Measurements from ENCODE around the gene SLC16A11.
"Not testable (repeated sequence)": the region's sequence is repeated elsewhere in the genome, so short reads cannot be mapped to it uniquely, and the experiment has no call there.

Gene SLC16A11

GRCh38 chr17:7005716-7006115, 38.2 kb downstream of the SLC16A11 start:
- no peak for DNase-seq (ENCODE audit: low read depth)

DNA sequence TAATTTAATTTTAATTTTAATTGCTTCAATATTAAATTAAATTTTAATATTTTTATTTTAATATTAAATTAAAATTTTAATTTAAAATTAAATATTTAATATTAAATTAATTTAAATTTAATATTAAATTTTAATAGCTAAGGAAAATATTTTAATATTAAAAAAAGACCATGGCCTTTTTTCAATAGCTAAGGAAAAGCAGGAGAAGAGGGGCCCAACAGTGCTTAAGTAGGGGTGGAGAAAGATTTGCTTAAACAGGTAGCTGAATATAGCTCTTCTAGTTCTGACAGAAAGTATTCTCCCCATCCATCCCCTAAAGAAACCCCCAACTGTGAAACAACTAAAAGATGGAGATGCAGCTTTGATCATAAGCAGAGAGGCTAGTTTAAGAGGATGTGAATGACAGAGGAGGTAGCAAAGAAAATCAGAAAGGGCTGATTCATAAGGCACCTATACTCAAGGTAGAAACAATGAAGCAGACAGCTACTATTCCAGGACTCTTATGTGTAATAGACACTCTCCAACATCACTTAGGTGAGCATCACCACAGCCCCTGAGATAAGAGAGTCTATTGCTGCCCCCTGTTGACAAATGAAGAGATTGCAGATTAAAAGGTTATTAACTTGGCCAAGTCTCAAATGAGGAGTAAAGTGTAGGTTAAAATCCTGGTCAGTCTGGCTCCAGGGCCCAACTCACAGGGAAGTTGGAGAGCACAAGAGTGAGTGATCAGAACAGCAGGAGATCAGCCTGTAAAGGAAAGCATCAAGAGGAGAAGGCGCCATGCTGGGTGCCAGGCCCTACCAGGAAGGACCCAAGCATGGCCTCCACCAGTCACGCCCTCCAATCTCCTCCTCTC, 39.3 kb downstream of the SLC16A11 start:
- DNase-seq (ENCODE audit: low read depth): peak; percentile 43

- no peak for DNase-seq (ENCODE audit: low read depth)
Observed at GRCh38 chr17:7003745-7004144, 40.1 kb downstream of the SLC16A11 start.

- no peak for DNase-seq (ENCODE audit: low read depth)
Observed at GRCh38 chr17:7002288-7003047, 41.4 kb downstream of the SLC16A11 start.

DNA sequence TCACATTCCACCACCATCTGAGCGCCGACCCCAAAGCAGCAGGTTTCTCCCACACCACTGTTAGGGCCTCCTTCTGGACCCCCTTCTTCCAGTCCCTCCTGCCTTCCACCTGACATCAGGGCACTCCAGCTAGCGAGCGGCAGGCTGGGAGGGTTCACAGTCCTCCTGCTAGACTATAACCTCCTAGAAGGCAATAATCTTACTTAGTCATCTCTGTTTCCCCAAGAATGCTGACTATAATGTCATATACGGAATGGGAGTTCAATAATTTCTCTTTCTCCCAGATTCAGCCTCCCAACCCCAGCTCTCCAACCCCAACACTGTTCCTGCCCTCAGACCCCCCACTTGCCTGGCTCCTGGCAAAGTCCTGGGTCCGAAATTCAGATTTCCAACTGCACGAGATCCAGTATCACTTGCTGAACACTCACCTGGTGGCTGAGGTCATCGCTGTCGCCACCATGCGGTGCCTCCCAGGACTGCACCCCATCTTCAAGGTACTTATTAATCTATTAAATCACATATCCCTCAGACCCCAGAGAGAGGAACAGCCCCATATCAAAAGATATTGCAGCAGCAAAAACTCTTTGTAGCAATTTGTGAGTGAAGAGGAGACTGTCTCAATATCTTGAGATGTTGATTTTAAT, 42.5 kb downstream of the SLC16A11 start:
- peak; percentile 16 for DNase-seq (ENCODE audit: low read depth)

DNA sequence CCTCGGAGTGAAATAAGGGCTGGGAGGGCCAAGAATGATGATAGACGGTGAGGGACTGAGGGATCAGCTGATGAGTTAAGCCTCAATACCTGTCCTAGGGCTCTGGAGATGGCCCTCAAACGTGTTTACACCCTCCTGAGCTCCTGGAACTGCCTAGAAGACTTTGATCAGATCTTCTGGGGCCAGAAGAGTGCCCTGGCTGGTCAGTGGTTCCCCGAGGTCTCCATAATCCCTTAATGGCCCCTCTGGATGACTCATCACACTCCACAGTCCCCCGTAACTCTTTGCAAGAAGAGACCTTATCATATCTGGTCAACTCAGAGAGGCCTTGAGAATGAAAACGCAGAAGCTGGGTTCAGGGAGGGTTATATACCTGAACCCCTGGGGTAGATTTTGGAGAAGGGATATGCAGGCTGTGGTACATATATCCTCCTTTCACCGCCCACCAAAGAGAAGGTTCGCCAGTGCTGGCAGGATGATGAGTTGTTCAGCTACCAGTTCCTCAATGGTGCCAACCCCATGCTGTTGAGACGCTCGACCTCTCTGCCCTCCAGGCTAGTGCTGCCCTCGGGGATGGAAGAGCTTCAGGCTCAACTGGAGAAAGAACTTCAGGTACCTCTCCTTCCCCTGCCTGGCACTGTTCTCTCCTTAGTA, 44.9 kb downstream of the SLC16A11 start:
- no peak for DNase-seq (ENCODE audit: low read depth)

GRCh38 chr17:6997171-6997570, 46.7 kb downstream of the SLC16A11 start:
- no peak for DNase-seq (ENCODE audit: low read depth)

- no peak for DNase-seq (ENCODE audit: low read depth)
Observed at GRCh38 chr17:6996256-6997011, 47.5 kb downstream of the SLC16A11 start.

DNA sequence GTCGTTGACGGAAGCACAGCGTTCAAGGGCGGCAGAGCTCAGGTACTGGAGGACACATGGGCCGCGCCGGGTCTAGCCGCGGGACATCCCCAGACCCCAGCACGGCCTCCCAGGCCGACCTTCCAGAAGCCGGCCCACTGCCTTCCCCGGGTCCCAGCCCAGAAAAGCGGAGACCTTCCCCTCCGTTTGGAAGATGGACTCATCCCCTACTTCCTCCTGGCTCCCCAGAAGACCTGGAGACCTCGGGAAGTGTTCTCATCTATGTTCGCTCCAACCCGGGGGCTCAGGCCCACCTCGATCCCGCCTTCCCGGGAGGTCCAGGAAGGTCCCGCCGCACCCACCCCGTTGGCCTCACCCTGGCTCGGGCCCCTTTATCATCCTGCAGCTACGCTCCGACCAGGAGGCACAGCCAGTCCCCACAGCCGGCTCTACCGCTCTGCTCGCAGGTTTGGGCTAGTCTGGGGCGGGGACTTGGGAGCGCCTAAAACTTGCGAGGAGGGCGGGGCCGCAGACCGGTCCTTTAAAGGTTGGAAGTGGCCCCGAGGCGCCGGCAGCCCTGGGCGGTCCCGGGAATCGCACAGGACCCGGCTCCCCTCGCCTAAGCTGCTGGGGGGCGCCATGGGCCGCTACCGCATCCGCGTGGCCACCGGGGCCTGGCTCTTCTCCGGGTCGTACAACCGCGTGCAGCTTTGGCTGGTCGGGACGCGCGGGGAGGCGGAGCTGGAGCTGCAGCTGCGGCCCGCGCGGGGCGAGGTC, 48.2 kb downstream of the SLC16A11 start, which contains the start of gene ALOX12:
ALOX12 (plus strand) TSS at position 550 of the 756 bp plus-strand sequence; CDS start at position 619, 69 bp downstream.
- no peak for DNase-seq (ENCODE audit: low read depth)

DNA sequence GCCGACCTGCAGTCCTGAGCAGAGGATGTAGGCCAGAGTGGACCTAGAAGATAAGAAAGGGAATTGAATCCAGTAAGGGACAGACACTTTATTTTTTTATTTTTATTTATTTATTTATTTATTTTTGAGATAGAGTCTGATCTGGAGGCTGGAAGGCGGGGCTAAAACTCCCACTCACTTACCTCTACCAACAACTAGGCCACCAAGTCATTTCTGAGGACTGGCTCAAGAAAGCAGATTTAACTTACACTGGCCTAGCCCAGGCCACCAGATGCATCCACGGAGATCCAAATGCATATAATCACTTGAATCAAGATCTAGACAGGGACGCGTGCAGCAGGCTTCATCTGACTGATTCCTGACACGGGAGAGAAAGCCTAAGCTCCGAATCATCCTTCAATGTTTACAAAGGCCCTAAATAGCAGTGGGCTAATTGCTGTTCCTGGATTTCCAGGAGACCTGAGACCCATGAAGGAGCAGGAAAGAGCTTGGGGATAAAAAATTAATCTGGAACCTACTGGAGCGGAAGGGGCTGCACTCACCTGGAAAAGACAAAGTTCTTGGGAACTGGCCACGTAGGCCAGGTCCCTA, 49.1 kb downstream of the SLC16A11 start:
- no peak for DNase-seq (ENCODE audit: low read depth)

GRCh38 chr17:6994118-6994598, 49.7 kb downstream of the SLC16A11 start:
- no peak for DNase-seq (ENCODE audit: low read depth)

GRCh38 chr17:6993613-6994056, 50.3 kb downstream of the SLC16A11 start:
- not testable (repeated sequence) for DNase-seq (ENCODE audit: low read depth)

Measured in fibroblast of the conjunctiva (primary cell).